Gastrocnemius medialis (tissue), 4 donors: ENCODE results near the gene MARCHF3. TPM values are rescaled to one million over a fixed set of nuclear protein-coding genes. Genes with fewer than 3 reads are reported as not detected.

ENCODE experiments used
- ATAC-seq, 2 donors: fragments of 150-250 bp; one replicate each; pipeline ENCODE4 v1.9.1; 2016
- DNase-seq, 2 donors: peaks; one replicate each; pipeline ENCODE4 v3.0.0-alpha.2; 2019
- H3K27ac ChIP-seq, 4 donors: fragments of 200-600 bp; sonication (generic); 1 replicate in 1 of 4; 2 replicates in 3 of 4; pipeline ENCODE4 v1.5.1; 2016 to 2018; ENCODE audit warnings: mild to moderate bottlenecking in 2 of 4, moderate library complexity in 1 of 4
- H3K27me3 ChIP-seq, 3 donors: fragments of 200-600 bp; sonication (generic) in 2 of 3; 1 replicate in 1 of 3; 2 replicates in 2 of 3; pipeline versions ENCODE4 v1.5.1 to v1.6.0; 2016 to 2019; ENCODE audit warnings: mild to moderate bottlenecking in 1 of 3, moderate library complexity in 1 of 3
- H3K36me3 ChIP-seq, 2 donors: fragments of 200-600 bp; sonication (generic) in 1 of 2; one replicate each; pipeline ENCODE4 v1.5.1; 2017 to 2018
- H3K4me1 ChIP-seq, 2 donors: fragments of 200-600 bp; sonication (generic) in 1 of 2; one replicate each; pipeline ENCODE4 v1.5.1; 2016 to 2017; ENCODE audit warnings: mild to moderate bottlenecking in 2 of 2
- H3K4me3 ChIP-seq, 4 donors: fragments of 200-600 bp; sonication (generic) in 3 of 4; 1 replicate in 1 of 4; 2 replicates in 3 of 4; pipeline ENCODE4 v1.5.1; 2016 to 2019; ENCODE audit warnings: mild to moderate bottlenecking in 2 of 4
- H3K9me3 ChIP-seq, 3 donors: fragments of 200-600 bp; sonication (generic) in 2 of 3; 1 replicate in 1 of 3; 2 replicates in 2 of 3; pipeline ENCODE4 v1.5.1; 2016 to 2019
- CTCF ChIP-seq, 5 experiments: fragments of 450-650 bp in 3 of 5; fragments of 200-600 bp in 2 of 5; sonication (generic) in 2 of 5; IDR thresholded peaks in 4 of 5; conservative IDR thresholded peaks in 1 of 5; 1 replicate in 4 of 5; 2 replicates in 1 of 5; pipeline ENCODE4 v1.5.1; 2016 to 2019; ENCODE audit warnings: antibody characterized with exemption in 5 of 5, mild to moderate bottlenecking in 3 of 5, moderate library complexity in 3 of 5
- POLR2A ChIP-seq, 2 donors: fragments of 450-650 bp; IDR thresholded peaks; one replicate each; pipeline ENCODE4 v1.6.1; 2017; ENCODE audit warnings: antibody characterized with exemption in 2 of 2, mild to moderate bottlenecking in 2 of 2, moderate library complexity in 2 of 2
- in situ Hi-C, 4 donors: fragments of 200-750 bp; cut with MboI; loops; one replicate each; pipeline versions ENCODE4 v1.15.0 to v1.8.0; 2017; ENCODE audit warnings: low sequenced_read_pairs in 4 of 4
- intact Hi-C: fragments of 100-400 bp; cut with DNase I; formaldehyde crosslinking; loops from one replicate; pipeline ENCODE4 v1.15.1; 2023; ENCODE audit warnings: low total_unique reads
- total RNA-seq, 4 donors: library from RNA; depleted of rRNA; stranded (reverse); fragments of >200 nt; gene quantifications; one replicate each; pipeline versions ENCODE4 v1.1.0 to v1.2.3, GENCODE V29; 2016

Gene MARCHF3
- total RNA-seq, 4 donors from 2014 or later, result 2.4 to 6.2 (median 3.6) TPM

DNA sequence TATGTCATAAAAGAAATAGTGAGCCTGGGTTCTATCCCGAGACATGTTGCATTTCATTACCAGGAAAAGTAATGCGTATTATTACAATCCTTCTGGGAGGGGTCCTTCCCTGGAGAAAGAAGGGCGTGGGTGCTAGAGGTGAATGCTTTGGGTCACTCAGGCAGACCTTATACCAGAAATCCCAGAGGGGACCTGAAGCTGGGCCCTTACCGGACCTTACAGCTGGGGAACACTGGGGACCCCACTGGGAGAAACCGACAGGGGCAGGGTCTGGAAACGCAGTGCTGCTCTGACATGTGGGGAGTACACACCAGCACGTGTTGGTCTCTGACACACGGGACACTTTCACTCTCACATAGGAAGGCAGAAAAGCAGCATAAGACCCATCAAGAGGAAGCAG is 182.1 kb downstream of the MARCHF3 start:
- Histone ChIP-seq H3K27me3 (peaks cover 0 to 6% (median 0%) of the 10 kb centered on the region in 3 donors), H3K36me3 (no peaks in the 10 kb centered on the region), H3K4me1 (peaks cover 9 to 24% of the 10 kb centered on the region in 2 donors), H3K9me3 (no peaks in the 10 kb centered on the region), H3K4me3 (no peak overlapping the region), H3K27ac (peak overlapping the region in 3 of 4 donors; percentile 33 to 58 (median 57))
- intact Hi-C loops, result no loop called here
- DNase-seq (no peak), ATAC-seq (no peak)
- in situ Hi-C loops, result loop anchor here in 1 of 4 donors (25.0 kb wide), 1 partner anchor 464 kb away; no protein-coding TSS in a partner anchor
- no peak for TF ChIP-seq CTCF (IDR thresholded peaks at IDR 0.05 in 4 of 5, conservative IDR thresholded peaks at IDR 0.05 in 1 of 5)
- no peak for TF ChIP-seq POLR2A (IDR thresholded peaks at IDR 0.05)

- peak overlapping the region in 3 of 4 donors; percentile 45 to 58 (median 57) for H3K27ac ChIP-seq
- DNase-seq, result peak in 1 of 2 donors; percentile 45
- intact Hi-C loops (no loop called here), in situ Hi-C loops (loop anchor here in 1 of 4 donors (25.0 kb wide), 1 partner anchor 464 kb away; no protein-coding TSS in a partner anchor)
- H3K27me3 ChIP-seq, result peaks cover 0 to 6% (median 0%) of the 10 kb centered on the region in 3 donors
- H3K36me3 ChIP-seq, result no peaks in the 10 kb centered on the region
- ATAC-seq, result peak; percentile 39 to 43
- no peak overlapping the region for H3K4me3 ChIP-seq
- peaks cover 9 to 24% of the 10 kb centered on the region in 2 donors for H3K4me1 ChIP-seq
- H3K9me3 ChIP-seq, result no peaks in the 10 kb centered on the region
- no peak for TF ChIP-seq CTCF (IDR thresholded peaks at IDR 0.05 in 4 of 5, conservative IDR thresholded peaks at IDR 0.05 in 1 of 5)
- TF ChIP-seq POLR2A (IDR thresholded peaks at IDR 0.05), result no peak
Observed at GRCh38 chr5:126847826-126848251, 182.5 kb downstream of the MARCHF3 start.

DNA sequence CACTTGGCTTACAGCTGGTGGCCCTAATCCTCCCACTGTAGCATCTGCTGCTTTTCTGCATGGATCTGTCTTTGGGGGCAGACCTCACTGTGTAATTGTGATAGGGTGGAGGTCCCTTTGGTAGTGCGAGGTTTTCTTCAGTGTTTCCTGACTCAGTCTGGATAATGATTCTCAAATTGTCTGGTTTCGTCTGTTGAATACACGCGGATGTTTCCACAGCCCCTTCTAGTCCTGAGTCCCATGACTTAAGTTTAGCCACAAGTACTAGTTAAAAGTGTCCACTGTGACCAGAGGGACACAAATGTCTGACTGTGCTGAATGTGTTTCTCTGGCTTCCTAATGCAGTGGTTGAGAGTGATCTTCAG is 182.9 kb downstream of the MARCHF3 start:
- peaks cover 0 to 3% (median 0%) of the 10 kb centered on the region in 3 donors for H3K27me3 ChIP-seq
- ATAC-seq (peak; percentile 9 to 13), DNase-seq (no peak)
- intact Hi-C loops, result no loop called here
- peaks cover 8 to 22% of the 10 kb centered on the region in 2 donors for H3K4me1 ChIP-seq
- H3K27ac ChIP-seq, result peak overlapping the region in 3 of 4 donors; percentile 45 to 58 (median 57)
- no peaks in the 10 kb centered on the region for H3K36me3 ChIP-seq
- TF ChIP-seq CTCF (IDR thresholded peaks at IDR 0.05 in 4 of 5, conservative IDR thresholded peaks at IDR 0.05 in 1 of 5), result no peak
- no peak for TF ChIP-seq POLR2A (IDR thresholded peaks at IDR 0.05)
- H3K4me3 ChIP-seq, result no peak overlapping the region
- no peaks in the 10 kb centered on the region for H3K9me3 ChIP-seq
- in situ Hi-C loops, result loop anchor here in 1 of 4 donors (25.0 kb wide), 1 partner anchor 465 kb away; no protein-coding TSS in a partner anchor

DNA sequence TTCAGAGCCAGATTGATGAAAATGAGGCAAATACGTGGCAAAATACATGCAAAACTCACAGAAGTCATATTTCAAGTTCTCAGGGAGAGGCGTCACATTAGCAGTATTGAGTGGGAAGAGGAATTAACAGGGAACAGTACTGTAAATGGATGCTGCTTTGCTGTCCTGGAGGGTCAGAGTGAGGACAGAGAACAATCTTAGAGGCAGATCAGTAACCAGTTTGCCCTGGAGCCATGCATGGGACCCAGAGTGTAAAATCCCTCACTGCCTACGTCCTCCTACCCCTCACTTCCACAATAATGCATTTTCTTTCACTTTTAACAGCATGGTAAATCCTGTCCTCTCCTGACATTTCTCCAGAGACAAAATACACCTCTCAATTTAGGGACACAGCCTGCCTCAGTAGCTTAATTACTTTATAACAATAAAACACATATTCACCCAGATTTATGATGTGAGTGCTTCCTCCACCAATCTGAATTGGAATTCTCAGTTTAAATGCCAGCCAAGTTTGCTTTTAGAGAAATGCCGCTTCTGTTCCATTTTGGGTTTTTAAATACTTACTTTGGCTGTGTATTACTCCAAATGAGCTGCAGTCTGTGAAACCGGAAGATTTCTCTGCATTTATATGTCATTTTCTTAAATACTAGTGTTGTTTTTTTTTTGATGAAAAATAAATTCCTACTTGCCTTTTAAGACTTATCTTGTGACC is 183.5 kb downstream of the MARCHF3 start:
- intact Hi-C loops, result no loop called here
- Histone ChIP-seq H3K9me3 (no peaks in the 10 kb centered on the region), H3K36me3 (no peaks in the 10 kb centered on the region), H3K4me1 (peaks cover 3 to 17% of the 10 kb centered on the region in 2 donors), H3K27ac (peak overlapping the region in 3 of 4 donors; percentile 45 to 58 (median 57)), H3K27me3 (peaks cover 0 to 3% (median 0%) of the 10 kb centered on the region in 3 donors), H3K4me3 (no peak overlapping the region)
- in situ Hi-C loops, result loop anchor here in 1 of 4 donors (25.0 kb wide), 1 partner anchor 465 kb away; no protein-coding TSS in a partner anchor
- TF ChIP-seq POLR2A (IDR thresholded peaks at IDR 0.05), result no peak
- TF ChIP-seq CTCF (IDR thresholded peaks at IDR 0.05 in 4 of 5, conservative IDR thresholded peaks at IDR 0.05 in 1 of 5), result no peak
- ATAC-seq, result no peak
- DNase-seq, result no peak
